Epithelial cell of prostate (primary cell): ENCODE measurements around the gene TMPRSS9.
"Not testable (repeated sequence)": the region's sequence is repeated elsewhere in the genome, so short reads cannot be mapped to it uniquely, and the experiment has no call there.

Experiments
- DNase-seq: peaks from one replicate; pipeline ENCODE4 v3.0.0-alpha.2; 2011; ENCODE audit warnings: low read depth, low spot score
- H3K27ac ChIP-seq: fragments of 450-650 bp; 2 replicates; pipeline ENCODE4 v1.5.1; 2017; ENCODE audit warnings: mild to moderate bottlenecking

TMPRSS9 gene

DNA sequence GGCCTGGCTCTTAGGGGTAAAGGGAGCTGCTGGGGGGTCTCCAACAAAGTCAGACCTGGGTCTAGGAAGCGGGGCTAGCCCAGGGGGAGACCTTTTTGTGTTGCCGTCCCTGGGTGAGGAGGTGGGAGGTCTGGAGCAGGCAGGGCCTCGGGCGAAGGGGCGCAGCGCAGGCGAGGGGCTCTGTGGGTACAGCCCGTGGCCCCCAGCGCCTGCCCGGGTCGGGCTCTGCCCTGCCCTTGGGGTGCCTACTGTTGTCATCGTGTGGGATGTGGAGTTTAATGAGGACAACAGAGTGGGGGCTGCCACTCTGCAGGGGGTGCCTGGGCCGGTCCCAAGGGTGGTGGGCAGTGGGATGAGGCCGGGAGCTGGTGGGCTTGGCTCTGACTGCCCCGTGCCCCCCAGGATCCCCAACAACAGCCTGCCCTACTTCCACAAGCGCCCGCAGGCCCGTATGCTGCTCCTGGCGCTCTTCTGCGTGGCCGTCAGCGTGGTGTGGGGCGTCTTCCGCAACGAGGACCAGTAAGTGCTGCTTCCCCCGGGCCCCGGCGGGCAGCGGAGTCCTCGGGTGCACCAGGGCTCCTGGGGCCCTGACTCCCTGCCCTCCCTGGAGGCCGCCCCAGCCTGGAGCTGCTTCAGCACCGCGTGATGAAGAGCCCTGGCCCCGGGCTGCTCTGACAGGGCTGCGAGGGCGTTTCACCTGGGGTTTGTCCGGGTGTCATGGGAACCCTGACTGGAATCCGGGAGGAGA lies 19.4 kb upstream of the TMPRSS9 start:
- no peak for DNase-seq
- H3K27ac ChIP-seq = no peak overlapping the region

DNA sequence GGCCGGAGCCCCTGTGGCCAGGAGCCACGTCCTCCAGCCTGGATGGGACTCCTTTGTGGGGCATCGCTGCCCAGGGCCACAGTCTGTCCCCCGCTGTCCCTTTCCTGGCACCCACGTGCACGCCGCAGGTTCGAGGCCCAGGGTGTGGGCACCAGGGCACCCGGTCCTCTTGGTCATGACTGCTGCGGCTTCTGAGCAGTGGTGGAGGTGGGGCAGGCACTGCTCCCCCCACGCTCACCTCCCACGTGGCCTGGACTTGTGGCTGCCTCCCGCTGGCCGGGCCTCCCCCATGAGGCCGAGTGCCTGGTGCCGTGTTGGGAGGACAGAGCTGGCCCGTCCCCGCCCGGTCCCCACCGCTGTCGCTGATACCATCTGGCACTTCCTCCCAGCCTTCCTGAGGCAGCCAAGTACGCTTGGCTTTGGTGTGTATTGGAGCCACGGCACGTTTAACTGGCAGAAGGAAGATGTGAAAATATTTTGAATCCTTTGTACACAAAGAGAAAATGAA lies 18.8 kb upstream of the TMPRSS9 start:
- no peak overlapping the region for H3K27ac ChIP-seq
- no peak for DNase-seq

DNA sequence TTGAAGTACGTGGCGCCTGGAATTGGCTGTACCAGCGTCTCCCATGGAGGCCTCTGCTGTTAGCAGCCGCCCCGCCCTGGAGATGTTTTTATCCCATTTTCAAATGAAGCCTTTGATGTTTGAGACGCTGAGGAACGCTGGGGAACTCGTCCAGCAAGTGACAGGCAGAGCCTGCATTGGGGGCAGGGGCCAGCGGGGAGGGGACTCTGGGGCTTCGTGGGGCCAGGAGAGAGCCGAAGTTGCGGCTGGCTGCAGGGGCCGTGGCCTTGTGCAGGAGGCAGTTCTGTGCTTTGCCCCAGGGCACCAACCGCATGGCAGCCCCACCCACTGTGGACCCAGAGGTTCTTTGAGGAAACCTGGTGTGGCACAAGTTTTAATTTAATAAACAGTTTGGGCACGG lies 18.1 kb upstream of the TMPRSS9 start:
- no peak overlapping the region for H3K27ac ChIP-seq
- DNase-seq = no peak

DNA sequence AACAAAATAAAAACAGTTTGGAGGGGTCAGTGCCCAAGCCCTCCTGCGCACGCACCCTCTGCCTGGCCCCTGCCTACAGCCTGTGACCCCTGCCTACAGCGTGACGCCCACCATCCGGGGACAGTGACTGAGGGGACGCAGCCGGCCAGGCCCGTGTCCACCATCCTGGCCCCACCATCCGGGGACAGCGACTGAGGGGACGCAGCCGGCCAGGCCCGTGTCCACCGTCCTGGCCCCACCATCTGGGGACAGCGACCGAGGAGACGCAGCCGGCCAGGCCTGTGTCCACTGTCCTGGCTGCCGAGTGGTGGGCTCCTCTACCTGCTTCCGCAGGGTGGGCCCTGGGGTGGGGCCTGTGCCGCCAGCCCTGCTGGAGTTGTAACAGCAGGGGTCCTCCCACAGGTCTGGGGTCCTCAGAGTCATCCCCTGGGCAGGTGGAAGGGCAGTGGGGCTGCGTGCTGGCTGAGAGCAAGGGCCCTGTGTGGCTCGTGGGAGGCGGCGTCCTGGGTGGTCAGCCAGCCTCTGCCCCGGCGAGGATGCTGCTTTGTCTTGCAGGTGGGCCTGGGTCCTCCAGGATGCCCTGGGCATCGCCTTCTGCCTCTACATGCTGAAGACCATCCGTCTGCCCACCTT lies 17.3 kb upstream of the TMPRSS9 start:
- no peak for DNase-seq
- H3K27ac ChIP-seq = no peak overlapping the region

DNA sequence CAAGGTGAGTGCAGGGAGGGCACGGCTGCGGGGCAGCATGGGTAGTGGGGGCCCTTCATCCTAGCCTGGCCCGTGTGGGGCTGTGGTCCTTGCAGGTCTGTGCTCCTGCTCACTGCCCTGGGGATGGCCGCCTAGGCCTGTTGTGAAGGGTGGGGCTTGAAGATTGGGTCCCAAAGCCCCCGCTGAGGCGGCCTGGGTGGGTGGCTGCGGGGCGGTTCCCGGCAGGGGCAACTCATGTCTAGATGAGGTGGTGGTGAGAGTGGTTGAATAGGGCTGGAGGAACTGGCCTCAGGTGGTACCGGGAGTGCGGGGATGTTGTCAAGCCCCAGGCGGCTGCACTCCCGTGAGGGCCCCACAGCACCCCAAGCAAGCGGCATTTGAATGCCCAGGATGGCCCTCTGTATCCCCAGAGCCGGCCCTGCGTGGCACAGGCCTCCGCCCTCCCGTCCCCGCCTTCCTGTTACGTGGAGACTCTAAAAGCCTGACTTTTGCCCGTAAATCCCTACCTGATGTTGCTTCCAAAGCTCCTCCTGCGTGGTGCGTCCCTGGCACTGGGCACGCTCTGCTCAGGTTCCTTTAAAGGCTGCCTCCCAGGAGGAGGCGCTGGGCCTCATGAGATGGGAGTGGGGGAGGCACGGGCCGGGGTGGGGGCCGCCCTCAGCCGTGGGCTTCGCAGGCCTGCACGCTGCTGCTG lies 16.6 kb upstream of the TMPRSS9 start:
- no peak for DNase-seq
- H3K27ac ChIP-seq = no peak overlapping the region

DNA sequence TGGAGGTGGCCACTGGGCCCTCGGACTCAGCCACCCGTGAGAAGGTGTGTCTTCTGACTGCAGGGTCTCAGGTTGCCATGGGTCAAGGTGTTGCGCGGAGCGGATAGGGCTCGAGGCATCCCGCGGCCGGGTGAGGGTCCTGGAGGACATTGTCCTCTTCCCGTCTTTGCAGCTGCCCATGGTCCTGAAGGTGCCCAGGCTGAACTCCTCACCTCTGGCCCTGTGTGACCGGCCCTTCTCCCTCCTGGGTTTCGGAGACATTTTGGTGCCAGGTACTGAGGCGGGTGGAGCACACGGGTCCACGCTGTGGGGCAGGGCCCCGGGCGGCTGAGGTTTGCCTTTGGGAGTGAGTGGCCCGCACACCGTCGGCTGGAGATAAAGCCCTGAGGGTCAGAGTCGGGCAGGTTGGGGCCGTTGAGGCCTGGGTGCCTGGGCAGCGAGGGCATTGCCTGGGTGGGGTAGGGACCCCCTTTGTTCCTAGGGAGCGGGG lies 15.6 kb upstream of the TMPRSS9 start:
- no peak for DNase-seq
- H3K27ac ChIP-seq = no peak overlapping the region

DNA sequence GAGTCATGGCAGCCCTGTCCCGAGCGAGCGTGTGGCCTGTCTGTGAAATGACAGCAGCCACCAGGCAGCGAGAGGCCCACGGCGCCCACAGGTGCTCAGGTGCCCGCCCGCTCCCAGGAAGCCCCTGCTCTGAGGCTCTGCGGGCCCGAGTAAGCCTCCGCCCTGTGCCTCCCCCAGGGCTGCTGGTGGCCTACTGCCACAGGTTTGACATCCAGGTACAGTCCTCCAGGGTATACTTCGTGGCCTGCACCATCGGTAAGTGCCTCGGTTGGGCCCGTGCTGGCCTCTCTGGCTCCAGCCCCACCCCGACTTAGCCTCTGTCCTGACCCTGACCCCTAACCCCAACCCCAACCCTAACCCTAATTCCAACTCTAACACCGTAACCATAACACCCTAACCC lies 15.0 kb upstream of the TMPRSS9 start:
- H3K27ac ChIP-seq = no peak overlapping the region

DNA sequence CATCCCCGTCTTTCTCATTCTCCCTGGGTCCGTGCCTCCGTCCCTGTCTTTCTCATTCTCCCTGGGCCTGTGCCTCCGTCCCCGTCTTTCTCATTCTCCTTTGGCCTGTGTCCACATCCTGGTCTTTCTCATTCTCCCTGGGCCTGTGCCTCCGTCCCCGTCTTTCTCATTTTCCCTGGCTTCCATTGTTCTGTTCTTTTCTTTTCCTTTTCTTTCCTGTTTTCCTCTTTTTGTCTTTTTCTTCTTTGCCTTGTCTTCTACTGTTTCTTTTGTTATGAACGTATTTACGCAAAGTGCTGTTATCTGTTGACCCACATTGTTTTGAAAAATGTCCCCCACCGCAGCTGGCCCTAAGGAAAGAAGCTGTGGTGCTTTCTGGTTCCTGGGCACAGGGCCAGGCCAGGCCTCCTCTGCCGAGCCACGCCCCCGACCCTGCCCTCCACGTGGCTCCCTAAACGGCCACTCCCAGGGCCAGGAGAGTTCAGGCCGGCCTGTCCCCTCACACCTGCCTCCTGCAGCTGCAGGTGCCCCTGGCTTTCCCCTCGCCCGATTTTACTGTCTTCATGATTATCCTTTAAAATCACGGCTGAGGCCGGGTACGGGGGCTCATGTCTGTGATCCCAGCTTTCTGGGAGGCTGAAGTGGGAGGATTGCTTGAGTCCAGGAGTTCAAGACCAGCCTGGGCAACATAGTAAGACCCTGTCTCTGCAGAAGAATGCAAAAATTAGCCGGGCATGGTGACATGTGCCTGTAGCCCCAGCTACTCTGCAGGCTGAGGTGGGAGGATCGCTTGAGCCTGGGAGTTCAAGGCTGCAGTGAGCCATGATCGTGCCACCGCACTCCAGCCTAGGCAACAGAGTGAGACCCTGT lies 14.0 kb upstream of the TMPRSS9 start:
- H3K27ac ChIP-seq = no peak overlapping the region
- no peak for DNase-seq

More for the DNA sequence above, 15.0 kb upstream of the TMPRSS9 start:
- no peak for DNase-seq

DNA sequence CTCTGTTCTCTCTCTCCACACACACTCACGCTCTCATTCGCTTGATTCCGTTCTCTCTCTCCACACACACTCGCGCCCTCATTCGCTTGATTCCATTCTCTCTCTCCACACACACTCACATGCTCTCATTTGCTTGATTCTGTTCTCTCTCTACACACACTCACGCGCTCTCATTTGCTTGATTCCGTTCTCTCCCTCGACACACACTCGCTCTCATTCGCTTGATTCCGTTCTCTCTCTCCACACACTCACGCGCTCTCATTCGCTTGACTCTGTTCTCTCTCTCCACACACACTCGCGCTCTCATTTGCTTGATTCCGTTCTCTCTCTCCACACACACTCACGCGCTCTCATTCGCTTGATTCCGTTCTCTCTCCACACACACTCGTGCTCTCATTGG lies 10.2 kb upstream of the TMPRSS9 start:
- not testable (repeated sequence) for H3K27ac ChIP-seq, DNase-seq

DNA sequence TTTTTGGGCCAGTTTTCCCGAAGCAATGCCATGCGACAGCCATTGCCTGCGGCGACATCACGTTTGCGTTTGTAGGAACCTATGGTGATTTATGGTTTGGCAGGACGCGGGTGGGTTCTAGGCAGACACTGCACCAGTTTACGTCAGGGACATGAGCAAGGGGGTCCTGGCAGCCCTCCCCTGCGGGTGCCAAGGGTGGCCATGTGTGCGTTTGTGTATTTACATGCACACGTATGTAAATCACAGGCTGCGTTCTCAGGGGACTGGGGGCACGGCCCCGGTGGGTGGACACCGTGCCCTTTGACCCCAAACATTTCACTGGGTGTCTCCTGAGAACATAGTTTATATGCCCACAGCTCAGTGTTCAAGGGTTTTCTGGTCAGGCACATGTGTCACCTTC lies 9.4 kb upstream of the TMPRSS9 start:
- no peak overlapping the region for H3K27ac ChIP-seq
- DNase-seq = no peak

DNA sequence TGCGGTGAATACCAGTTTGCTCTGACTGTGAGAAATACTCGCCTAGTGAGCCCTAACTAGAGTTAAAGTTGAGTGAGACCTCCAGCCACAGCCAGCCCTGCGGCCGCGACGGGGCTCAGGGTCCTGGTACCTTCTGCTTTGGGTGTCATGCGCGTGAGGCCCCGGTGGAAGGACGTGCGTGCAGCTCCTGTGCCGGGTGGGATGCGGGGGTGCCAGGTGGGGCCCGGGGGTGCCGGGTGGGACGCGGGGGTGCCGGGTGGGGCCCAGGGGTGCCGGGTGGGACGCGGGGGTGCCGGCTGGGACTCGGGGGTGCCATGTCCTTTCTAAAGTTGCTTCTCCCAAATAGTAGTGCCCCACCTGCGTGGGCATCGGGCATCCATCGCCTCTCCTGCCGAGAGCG lies 8.5 kb upstream of the TMPRSS9 start:
- H3K27ac ChIP-seq = no peak overlapping the region
- no peak for DNase-seq

DNA sequence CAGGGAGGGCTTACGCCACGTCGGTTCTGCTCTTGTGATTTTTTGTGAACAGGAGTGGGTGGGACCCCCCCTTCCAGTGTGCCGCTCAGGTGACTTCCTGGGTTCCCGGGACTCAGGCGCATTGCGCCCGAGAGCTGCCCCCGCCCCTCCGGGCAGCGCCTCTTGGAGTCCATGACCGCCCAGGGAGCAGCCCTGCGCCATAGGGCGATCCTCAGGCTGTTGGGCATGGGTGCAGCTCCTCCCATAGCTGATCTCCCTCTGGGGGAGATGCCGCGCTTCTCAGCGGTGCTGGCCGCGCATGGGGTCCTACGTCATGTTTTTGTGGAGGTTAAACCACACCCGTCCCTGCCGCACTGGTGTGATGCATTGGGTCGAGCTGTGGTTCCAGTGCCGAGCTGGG lies 7.9 kb upstream of the TMPRSS9 start:
- no peak for DNase-seq
- no peak overlapping the region for H3K27ac ChIP-seq

DNA sequence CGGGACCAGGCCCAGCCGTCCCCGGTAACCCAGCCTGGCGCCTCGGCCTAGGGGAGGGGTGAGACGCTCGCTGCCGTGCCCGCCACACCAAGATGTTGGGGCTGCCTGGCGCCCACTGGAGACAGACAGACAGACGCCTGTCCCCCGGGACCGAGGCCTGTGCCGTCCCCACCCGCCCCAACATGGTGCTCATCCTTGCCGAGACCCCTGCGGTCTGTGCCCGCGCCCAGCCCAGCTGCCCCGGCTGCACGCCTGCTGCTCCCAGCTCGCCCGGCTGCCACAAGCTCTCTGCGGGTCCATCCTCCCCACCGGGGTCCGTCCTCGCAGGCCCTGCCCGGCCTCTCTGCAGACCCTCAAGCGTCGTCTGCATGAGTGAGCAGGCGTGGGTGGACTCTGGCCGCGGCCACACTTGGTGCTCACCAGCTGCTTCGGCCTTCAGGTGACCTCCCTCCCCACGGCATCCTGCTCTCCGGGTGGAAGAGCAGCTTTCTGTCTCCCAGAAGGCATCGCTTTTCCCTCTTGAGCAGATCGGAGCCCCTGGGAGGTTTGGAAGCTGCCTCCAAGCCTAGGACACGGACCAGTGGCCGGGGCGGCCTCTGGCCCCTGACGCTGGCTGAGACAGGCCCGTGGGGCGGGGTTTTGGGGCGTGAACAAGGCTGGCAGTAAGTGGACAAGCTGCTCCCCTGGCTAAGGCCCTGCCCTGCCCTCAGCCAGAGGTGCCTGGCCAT lies 6.7 kb upstream of the TMPRSS9 start:
- H3K27ac ChIP-seq = no peak overlapping the region
- no peak for DNase-seq

DNA sequence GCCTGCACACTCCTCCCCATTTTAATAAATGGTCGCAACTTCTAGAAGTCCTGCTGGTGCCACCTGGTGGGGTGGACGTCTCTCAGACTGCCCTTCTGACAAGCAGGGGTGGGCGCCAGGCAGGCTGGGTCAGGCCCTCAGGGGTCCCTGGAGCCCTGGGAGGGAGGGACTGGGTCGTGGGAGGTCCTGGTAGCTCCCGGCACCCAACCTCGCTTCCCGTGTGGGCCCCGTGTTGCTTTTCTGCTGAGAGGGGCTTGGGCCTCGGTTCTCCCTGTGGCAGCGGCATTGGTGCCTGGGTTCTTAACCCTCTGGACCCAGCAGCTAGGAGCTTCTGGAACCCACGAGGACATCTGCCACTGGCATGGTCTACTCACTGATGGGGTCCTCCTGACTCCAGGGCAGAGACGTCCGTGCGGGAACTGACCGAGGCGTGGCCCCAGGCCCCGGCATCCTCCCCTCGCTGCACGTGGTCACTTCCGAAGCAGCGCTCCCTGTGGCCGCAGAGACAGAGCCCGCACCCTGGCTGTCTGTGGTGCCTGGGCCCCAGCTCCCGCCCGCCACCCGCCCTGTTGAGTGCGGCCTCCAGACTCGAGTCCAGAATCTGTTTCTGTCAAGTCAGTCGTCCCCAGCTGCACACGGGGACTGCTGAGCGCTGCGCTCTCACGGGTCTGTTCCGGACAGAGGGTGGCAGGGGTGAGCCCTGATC lies 6.0 kb upstream of the TMPRSS9 start:
- H3K27ac ChIP-seq = no peak overlapping the region
- no peak for DNase-seq

DNA sequence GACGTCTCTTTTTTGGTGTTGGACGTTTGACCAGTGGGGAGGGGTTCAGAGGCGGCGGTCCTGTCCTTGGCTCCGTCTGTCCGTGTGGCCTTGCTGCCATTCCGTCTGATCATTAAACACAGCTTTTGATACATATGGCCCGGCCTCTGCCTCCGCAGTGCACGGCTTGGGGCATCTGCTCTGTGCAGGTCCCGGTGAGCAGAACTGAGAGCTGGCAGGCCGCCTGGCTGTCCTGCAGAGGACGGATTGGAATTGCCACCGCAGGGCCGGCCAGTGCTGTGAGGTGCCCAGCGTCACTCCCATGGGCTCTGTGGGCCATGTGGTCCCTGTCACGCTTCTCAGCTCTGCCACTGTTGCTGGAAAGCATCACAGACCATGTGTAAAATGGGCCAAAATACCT lies 5.4 kb upstream of the TMPRSS9 start:
- no peak for DNase-seq
- no peak overlapping the region for H3K27ac ChIP-seq

DNA sequence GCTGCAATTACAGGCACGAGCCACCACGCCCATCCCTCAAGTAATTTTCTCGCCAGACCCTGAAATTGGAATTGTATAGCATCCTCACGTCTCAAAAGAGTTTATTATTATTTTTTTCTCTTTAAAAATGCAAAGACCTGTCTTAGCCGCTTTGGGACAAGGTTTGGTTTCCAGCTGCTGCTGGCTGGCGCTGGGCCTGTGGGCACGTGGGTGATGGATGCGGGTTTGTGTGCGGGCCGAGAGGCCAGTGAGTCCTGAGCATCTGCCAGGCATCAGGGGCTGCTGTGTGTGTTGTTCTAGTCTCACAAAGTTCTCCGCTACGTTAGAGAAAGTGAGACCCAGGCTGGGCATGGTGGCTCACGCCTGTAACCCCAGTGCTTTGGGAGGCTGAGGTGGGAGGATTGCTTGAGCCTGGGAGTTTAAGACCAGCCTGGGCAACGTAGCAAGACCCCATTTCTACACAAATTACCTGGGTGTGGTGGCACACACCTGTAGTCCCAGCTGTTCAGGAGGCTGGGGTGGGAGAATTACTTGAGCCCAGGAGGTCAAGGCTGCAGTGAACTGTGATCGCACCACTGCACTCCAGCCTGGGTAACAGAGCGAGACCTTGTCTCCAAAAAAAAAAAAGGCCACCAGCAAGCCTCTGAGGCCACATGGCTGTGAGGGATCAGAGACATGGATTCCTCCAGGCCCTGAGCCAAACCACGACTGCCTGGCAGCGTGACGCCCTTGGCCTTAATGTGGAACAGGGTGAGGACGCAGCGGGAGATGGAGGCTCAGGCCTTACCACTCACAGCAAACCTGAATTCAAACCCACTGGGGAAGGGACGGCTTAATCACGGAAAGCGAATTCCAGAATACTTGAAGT lies 4.7 kb upstream of the TMPRSS9 start:
- no peak for DNase-seq
- no peak overlapping the region for H3K27ac ChIP-seq

DNA sequence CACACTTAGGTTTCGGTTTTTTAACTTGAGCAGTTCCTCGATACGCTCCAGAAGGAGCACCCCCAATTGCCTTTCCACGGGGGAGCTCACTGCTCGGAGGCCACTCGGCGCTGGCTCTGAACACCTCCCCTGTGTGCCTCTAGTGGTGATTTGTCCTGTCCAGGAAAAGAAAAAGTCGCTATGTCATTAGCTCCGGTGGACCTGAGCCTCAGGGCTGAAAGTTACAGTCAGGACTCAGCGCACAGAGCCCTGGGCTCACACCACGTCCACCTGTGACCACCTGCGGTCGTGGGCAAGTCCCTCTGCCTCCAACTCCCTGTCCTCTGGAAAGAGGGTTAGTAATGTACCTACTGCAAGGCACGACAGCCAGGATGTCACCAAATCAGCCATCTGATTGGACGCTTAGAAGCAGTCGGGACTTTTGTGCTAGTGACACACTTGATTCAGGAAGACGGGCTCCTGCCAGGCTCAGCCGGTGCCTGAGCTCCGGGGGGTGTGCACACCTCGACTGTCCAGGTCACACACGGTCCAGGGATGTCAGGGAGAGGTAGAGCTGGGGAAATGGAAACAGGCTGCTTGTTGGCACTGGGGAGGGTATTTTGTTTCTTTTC lies 3.9 kb upstream of the TMPRSS9 start:
- DNase-seq = no peak
- H3K27ac ChIP-seq = no peak overlapping the region
